H1 (cell line): ENCODE measurements around the gene PSMF1. TPM values are rescaled to one million over a fixed set of nuclear protein-coding genes. Genes with fewer than 3 reads are reported as not detected.
A peak's percentile ranks its signal among the peaks of the same experiment; 100 is the strongest.

Experiments
- CTCF ChIA-PET: fragments of 300-600 bp; sonication (Branson Sonifier 250); formaldehyde crosslinking; loops from one replicate; lab custom pipeline; 2021; ENCODE audit not compliant: partially characterized antibody; lab: Charles Lee
- POLR2A ChIA-PET: fragments of 300-600 bp; sonication (Branson Sonifier 250); formaldehyde crosslinking; loops from one replicate; lab custom pipeline; 2021; ENCODE audit warnings: inconsistent platforms; ENCODE audit not compliant: partially characterized antibody; lab: Charles Lee
- DNase-seq, 2 experiments: peaks; one replicate each; pipeline versions ENCODE4 v3.0.0 to v3.0.0-alpha.2; 2010 to 2022; ENCODE audit warnings: low spot score in 2 of 2, low read depth in 1 of 2, mixed read lengths in 1 of 2
- FAIRE-seq: peaks from 2 replicates; lab custom pipeline; 2011; peaks lifted over from hg19 to GRCh38; lab: Jason Lieb, UNC
- H2AFZ ChIP-seq: 2 replicates; pipeline ENCODE4 v1.8.1; 2012; ENCODE audit warnings: low read length, inconsistent platforms
- H2AK5ac ChIP-seq: 2 replicates; pipeline ENCODE4 v1.6.1; 2013; ENCODE audit warnings: low read depth, low read length
- H2BK120ac ChIP-seq: replicated peaks from 2 replicates; pipeline ENCODE3; 2013; ENCODE audit warnings: low read depth, low read length, inconsistent platforms
- H2BK12ac ChIP-seq: 2 replicates; pipeline ENCODE4 v1.6.1; 2013; ENCODE audit warnings: low read depth, low read length
- H2BK15ac ChIP-seq: 2 replicates; pipeline ENCODE4 v1.6.1; 2013; ENCODE audit warnings: low read length
- H2BK20ac ChIP-seq: 2 replicates; pipeline ENCODE4 v1.6.1; 2013; ENCODE audit warnings: low read length
- H2BK5ac ChIP-seq: 2 replicates; pipeline ENCODE4 v1.6.1; 2013; ENCODE audit warnings: low read depth, low read length
- H3K14ac ChIP-seq: 2 replicates; pipeline ENCODE4 v1.6.1; 2013; ENCODE audit warnings: inconsistent platforms; ENCODE audit not compliant: insufficient read length
- H3K18ac ChIP-seq: 2 replicates; pipeline ENCODE4 v1.6.1; 2013; ENCODE audit warnings: low read length; ENCODE audit errors: extremely low read depth
- H3K23ac ChIP-seq: 2 replicates; pipeline ENCODE4 v1.6.1; 2013; ENCODE audit warnings: inconsistent platforms; ENCODE audit not compliant: insufficient read length
- H3K23me2 ChIP-seq: 2 replicates; pipeline ENCODE4 v1.6.1; 2013; ENCODE audit warnings: low read depth, low read length
- H3K27ac ChIP-seq: 2 replicates; pipeline ENCODE4 v1.6.1; 2011; ENCODE audit warnings: low read depth, low read length, inconsistent platforms
- H3K27me3 ChIP-seq, 4 experiments: replicated peaks in 1 of 4; 1 replicate in 1 of 4; 2 replicates in 3 of 4; pipeline versions ENCODE4 v1.6.1 to v1.8.1; 2011 to 2013; ENCODE audit warnings: low read length in 3 of 4, mild to moderate bottlenecking in 3 of 4, inconsistent platforms in 2 of 4, mixed read lengths in 2 of 4, moderate library complexity in 1 of 4; ENCODE audit not compliant: control insufficient read depth in 3 of 4, insufficient read depth in 3 of 4; ENCODE audit errors: extremely low read depth in 1 of 4
- H3K36me3 ChIP-seq, 4 experiments: 2 replicates each; pipeline versions ENCODE4 v1.6.1 to v1.8.1; 2011 to 2013; ENCODE audit warnings: mild to moderate bottlenecking in 4 of 4, low read length in 3 of 4, moderate library complexity in 2 of 4, control low read depth in 1 of 4, inconsistent platforms in 1 of 4; ENCODE audit not compliant: insufficient read depth in 4 of 4, control insufficient read depth in 2 of 4
- H3K4ac ChIP-seq: replicated peaks from 2 replicates; pipeline ENCODE3; 2013; ENCODE audit warnings: low read length, low read depth, mixed read lengths, inconsistent platforms; ENCODE audit not compliant: insufficient read length
- H3K4me1 ChIP-seq, 4 experiments: replicated peaks in 1 of 4; 1 replicate in 1 of 4; 2 replicates in 3 of 4; pipeline versions ENCODE4 v1.6.1 to v1.8.1; 2011 to 2013; ENCODE audit warnings: low read length in 3 of 4, inconsistent platforms in 2 of 4, mixed read lengths in 1 of 4; ENCODE audit not compliant: insufficient read depth in 4 of 4, control insufficient read depth in 3 of 4
- H3K4me2 ChIP-seq, 2 experiments: 2 replicates each; pipeline versions ENCODE4 v1.6.1 to v1.8.1; 2011 to 2013; ENCODE audit warnings: low read depth in 2 of 2, low read length in 2 of 2, control low read depth in 1 of 2, inconsistent platforms in 1 of 2, mild to moderate bottlenecking in 1 of 2; ENCODE audit not compliant: insufficient read depth in 1 of 2
- H3K4me3 ChIP-seq, 4 experiments: fragments of 200-600, 300-600 bp in 1 of 4; sonication (generic), shearing (Covaris generic), sonication (Bioruptor Twin) in 1 of 4; 2 replicates each; pipeline versions ENCODE4 v1.5.1 to v1.8.1; 2011 to 2016; ENCODE audit warnings: low read length in 4 of 4, low read depth in 3 of 4, control low read depth in 2 of 4, inconsistent platforms in 2 of 4, mild to moderate bottlenecking in 2 of 4, mixed read lengths in 1 of 4, moderate library complexity in 1 of 4; ENCODE audit not compliant: insufficient read depth in 2 of 4; ENCODE audit errors: extremely low read depth in 1 of 4
- H3K56ac ChIP-seq: replicated peaks from 2 replicates; pipeline ENCODE3; 2013; ENCODE audit warnings: low read depth, mild to moderate bottlenecking, mixed read lengths, low read length, inconsistent platforms; ENCODE audit not compliant: insufficient read length
- H3K79me1 ChIP-seq: 2 replicates; pipeline ENCODE4 v1.6.1; 2013; ENCODE audit warnings: low read depth, low read length, control low read depth
- H3K79me2 ChIP-seq, 2 experiments: 2 replicates each; pipeline versions ENCODE4 v1.6.1 to v1.8.1; 2012 to 2013; ENCODE audit warnings: low read length in 2 of 2, mild to moderate bottlenecking in 2 of 2, inconsistent platforms in 1 of 2; ENCODE audit not compliant: insufficient read depth in 2 of 2, control insufficient read depth in 1 of 2
- H3K9ac ChIP-seq, 4 experiments: replicated peaks in 1 of 4; 1 replicate in 1 of 4; 2 replicates in 3 of 4; pipeline versions ENCODE4 v1.6.1 to v1.8.1; 2011 to 2013; ENCODE audit warnings: low read depth in 3 of 4, low read length in 3 of 4, control low read depth in 2 of 4, mild to moderate bottlenecking in 2 of 4, moderate library complexity in 2 of 4, inconsistent platforms in 1 of 4; ENCODE audit errors: extremely low read depth in 1 of 4
- H3K9me3 ChIP-seq, 2 experiments: 2 replicates each; pipeline versions ENCODE4 v1.6.1 to v1.8.1; 2012 to 2013; ENCODE audit warnings: mild to moderate bottlenecking in 2 of 2, moderate library complexity in 2 of 2, control low read depth in 1 of 2, inconsistent platforms in 1 of 2, low read depth in 1 of 2, low read length in 1 of 2, mixed read lengths in 1 of 2; ENCODE audit not compliant: insufficient read depth in 2 of 2
- H4K20me1 ChIP-seq, 2 experiments: replicated peaks in 1 of 2; 2 replicates each; pipeline versions ENCODE3 to v1.8.1; 2011 to 2013; ENCODE audit warnings: inconsistent platforms in 2 of 2, low read length in 2 of 2, mild to moderate bottlenecking in 1 of 2; ENCODE audit not compliant: insufficient read depth in 2 of 2, control insufficient read depth in 1 of 2
- H4K5ac ChIP-seq: 2 replicates; pipeline ENCODE4 v1.6.1; 2013; ENCODE audit warnings: low read length, low read depth, mixed read lengths, inconsistent platforms; ENCODE audit not compliant: insufficient read length
- H4K8ac ChIP-seq: 2 replicates; pipeline ENCODE4 v1.8.0; 2013; ENCODE audit warnings: mild to moderate bottlenecking, moderate library complexity, low read length, inconsistent platforms; ENCODE audit not compliant: insufficient read depth; ENCODE audit errors: extremely low read depth
- H4K91ac ChIP-seq: replicated peaks from 2 replicates; pipeline ENCODE3; 2013; ENCODE audit warnings: low read length, mixed read lengths, inconsistent platforms; ENCODE audit not compliant: insufficient read length
- ASH2L ChIP-seq: fragments of 200-600, 300-600 bp; sonication (generic); IDR thresholded peaks from one replicate; pipeline ENCODE4 v1.7.1; 2017; ENCODE audit warnings: low read length
- CHD2 ChIP-seq: IDR thresholded peaks from 2 replicates; pipeline ENCODE4 v1.6.1; 2012; ENCODE audit warnings: low read length, improper control_type of control experiment
- POLR2A ChIP-seq, 2 experiments: IDR thresholded peaks; 1 replicate in 1 of 2; 2 replicates in 1 of 2; pipeline ENCODE4 v1.6.1; 2011; ENCODE audit warnings: low read depth in 2 of 2, low read length in 2 of 2, mild to moderate bottlenecking in 2 of 2; ENCODE audit errors: control extremely low read depth in 1 of 2
- polyA plus RNA-seq, 7 experiments: library from polyadenylated mRNA; depleted of rRNA in 3 of 7; stranded (reverse) in 5 of 7; unstranded in 2 of 7; fragments of >200 nt in 5 of 7; fragments of 200-250 nt in 2 of 7; gene quantifications; 1 replicate in 5 of 7; 2 replicates in 1 of 7; 4 replicates in 1 of 7; pipeline versions ENCODE4 v1.2.1 to v1.2.3, GENCODE V29; 2011 to 2013; ENCODE audit warnings: missing spikeins in 2 of 7, mixed read lengths in 2 of 7
- total RNA-seq: library from RNA; stranded (reverse); fragmentation: NEBNext Ultra II Directional; extraction: Animal tissue kit (Norgen Biotek cat#: 25700); gene quantifications from 2 replicates; pipeline ENCODE4 v1.2.1, GENCODE V29; 2021

PSMF1 gene
- total and polyA plus RNA-seq, 2 of the 8 experiments (the other 6 are each of a cell fraction or from before 2014, with no cell fraction given), result 106 to 159 TPM

DNA sequence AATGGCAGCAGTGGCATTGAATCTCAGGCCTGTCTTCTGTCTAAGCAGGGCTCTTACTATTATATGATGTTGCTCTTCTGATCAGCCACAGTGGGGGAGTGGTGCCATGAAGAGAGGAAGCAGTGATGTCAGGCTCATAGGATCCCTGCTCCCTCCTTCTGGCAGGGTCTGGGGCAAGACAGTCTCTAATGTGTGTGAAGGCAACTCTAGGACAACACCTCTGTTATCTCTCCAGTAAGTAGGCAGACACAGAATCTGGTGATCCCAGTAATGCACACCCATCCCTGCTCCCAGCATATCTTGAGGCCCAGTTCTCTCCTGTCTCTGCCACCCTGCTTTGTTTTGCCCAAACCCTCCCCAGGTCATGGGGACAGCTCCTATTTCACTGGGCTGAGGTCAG lies 93.6 kb downstream of the PSMF1 start:
- Histone ChIP-seq H3K79me1 (no peaks in the 10 kb centered on the region), H3K79me2 (no peaks in the 10 kb centered on the region), H2AK5ac (no peak overlapping the region), H2BK15ac (no peak overlapping the region), H4K20me1 (no peaks in the 10 kb centered on the region), H3K14ac (no peak overlapping the region), H3K27ac (no peak overlapping the region), H2BK5ac (no peak overlapping the region), H3K36me3 (no peaks in the 10 kb centered on the region), H4K5ac (no peak overlapping the region), H2AFZ (0 out of 2 replicates have a peak overlapping the region, but pooled peaks have one; percentile 46), H3K23ac (no peak overlapping the region), H4K91ac (no peak overlapping the region), H3K9ac (no peak overlapping the region), H3K18ac (no peak overlapping the region), H3K9me3 (no peaks in the 10 kb centered on the region), H3K27me3 (peaks cover 0 to 3% (median 0%) of the 10 kb centered on the region in 4 experiments; a peak in 1 of 7 replicates), H4K8ac (no peak overlapping the region), H3K23me2 (no peaks in the 10 kb centered on the region), H3K4ac (no peak overlapping the region), H3K4me2 (peak overlapping the region in 1 of 2 experiments; percentile 18; a peak in 1 of 4 replicates), H2BK120ac (no peak overlapping the region), H3K4me3 (no peak overlapping the region), H3K56ac (no peak overlapping the region), H2BK20ac (no peak overlapping the region), H2BK12ac (no peak overlapping the region)
- CTCF ChIA-PET, result interaction anchor here (1.0 to 11.9 kb wide), 16 partner anchors 12 to 183 kb away, joined by 3 to 101 read pairs (median 5); partner anchors contain the start of genes RAD21L1 and TMEM74B
- no peak for FAIRE-seq
- POLR2A ChIA-PET, result interaction anchor here (1.2 to 2.4 kb wide), 3 partner anchors 13 to 40 kb away, joined by 3 to 7 read pairs (median 3); no protein-coding TSS in a partner anchor
- no peak for DNase-seq
- TF ChIP-seq CHD2 (no peak), POLR2A (IDR thresholded peaks at IDR 0.05; ENCODE audit: control extremely low read depth in 1 of 2, low read depth in 2 of 2, low read length in 2 of 2) (0 out of 3 replicates have a peak, but pooled peaks of 1 of the 2 experiments have one; percentile 25), ASH2L (peak; percentile 35)
- TF ChIP-seq, all 59 proteins: peak for 2
- peaks cover 0 to 10% (median 0%) of the 10 kb centered on the region in 4 experiments; a peak in 3 of 7 replicates for H3K4me1 ChIP-seq
